HG02885 (cell line): ENCODE results near the gene PAX2.

ENCODE experiments used
- ATAC-seq: cut with Tn5 transposase; IDR thresholded peaks from one replicate; pipeline ENCODE4 v1.9.1; 2021; ENCODE audit warnings: mild to moderate bottlenecking; ENCODE audit not compliant: unreplicated experiment, poor library complexity

Gene PAX2

DNA sequence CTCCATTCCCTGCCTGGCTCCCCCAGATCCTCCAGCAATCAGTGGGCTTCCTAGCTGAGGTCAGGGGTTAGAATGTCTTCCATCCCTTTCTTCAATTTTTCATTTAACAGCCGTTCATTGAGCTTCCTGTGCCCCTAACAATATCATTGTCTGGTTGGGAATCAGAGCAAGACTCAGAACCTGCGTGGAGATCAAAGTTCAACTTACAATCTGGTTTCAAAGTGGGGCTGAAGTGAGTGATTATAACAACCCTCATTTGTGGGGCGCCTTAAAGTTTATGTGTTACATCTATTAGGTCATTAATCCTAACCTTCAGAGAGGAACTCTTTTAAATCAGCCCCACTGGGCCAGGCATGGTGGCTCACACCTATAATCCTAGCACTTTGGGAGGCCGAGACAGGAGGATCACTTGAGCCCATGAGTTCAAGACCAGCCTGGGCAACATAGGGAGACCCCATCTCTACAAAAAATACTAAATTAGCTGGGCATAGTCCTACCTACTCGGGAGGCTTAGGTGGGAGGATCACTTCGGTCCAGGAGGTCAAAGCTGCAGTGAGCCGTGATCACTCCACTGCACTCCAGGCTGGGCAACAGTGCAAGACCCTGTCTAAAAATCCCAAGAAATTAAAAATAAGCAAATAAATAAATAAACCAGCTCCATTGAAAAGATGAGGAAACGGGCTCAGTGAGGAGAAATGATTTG lies 122.0 kb downstream of the PAX2 start:
- no peak for ATAC-seq

DNA sequence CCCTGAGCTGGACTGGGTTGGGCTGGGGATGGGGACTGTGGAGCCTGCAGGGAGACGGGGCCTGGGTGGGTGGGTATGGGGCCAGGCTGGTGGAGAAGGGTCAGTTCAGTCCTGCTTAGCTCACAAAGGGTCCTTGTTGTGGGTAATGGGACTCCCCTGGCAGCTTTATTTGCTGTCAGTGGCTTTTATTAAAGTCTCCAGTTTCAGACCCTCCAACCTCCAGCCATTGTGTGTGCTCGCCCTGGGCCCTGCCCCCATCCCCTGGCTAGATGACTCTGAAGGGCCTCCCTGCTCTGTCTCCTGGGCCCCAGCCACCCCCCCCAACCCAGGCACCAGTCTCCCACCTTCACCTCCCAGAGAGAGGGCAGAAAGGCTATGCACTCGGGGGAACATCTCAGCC lies 123.0 kb downstream of the PAX2 start:
- no peak for ATAC-seq

GRCh38 chr10:100869399-100869798 lies 124.0 kb downstream of the PAX2 start:
- ATAC-seq = no peak

- ATAC-seq = no peak
Observed at GRCh38 chr10:100872034-100872791, 126.8 kb downstream of the PAX2 start.

DNA sequence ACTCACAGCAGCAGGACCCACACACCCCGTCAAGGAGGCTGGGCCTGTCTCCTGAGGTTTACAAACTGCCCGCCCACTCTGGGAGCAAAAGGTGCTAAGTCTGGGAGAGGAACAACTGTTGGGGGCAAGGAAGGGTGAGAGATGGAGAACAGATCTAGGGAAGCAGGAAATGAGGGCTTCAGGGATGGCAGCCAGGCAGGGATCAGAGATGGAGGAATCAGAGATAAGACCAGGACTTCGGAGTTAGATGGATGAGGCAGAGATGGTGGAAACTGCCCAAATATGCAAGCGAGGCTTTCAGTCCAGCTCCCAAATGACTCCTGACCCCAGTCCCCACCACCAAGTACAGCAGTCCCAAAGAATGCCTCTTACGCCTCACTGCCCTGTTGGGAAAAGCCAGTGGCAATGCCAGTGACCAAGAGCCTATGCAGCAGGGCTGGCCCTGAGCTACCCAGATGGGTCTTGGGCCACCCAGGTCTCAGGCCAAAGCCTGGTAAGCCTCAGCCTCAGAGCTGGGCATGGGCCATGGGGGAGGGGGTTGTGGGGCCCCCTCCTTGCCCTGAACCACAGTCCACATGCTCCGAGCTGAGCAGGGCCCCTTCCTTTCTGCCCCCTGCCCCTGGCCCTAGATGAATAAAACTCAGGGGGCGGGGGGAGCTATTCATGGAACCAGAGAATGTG lies 127.9 kb downstream of the PAX2 start:
- ATAC-seq = no peak

GRCh38 chr10:100873827-100874326 lies 128.5 kb downstream of the PAX2 start:
- ATAC-seq = no peak

DNA sequence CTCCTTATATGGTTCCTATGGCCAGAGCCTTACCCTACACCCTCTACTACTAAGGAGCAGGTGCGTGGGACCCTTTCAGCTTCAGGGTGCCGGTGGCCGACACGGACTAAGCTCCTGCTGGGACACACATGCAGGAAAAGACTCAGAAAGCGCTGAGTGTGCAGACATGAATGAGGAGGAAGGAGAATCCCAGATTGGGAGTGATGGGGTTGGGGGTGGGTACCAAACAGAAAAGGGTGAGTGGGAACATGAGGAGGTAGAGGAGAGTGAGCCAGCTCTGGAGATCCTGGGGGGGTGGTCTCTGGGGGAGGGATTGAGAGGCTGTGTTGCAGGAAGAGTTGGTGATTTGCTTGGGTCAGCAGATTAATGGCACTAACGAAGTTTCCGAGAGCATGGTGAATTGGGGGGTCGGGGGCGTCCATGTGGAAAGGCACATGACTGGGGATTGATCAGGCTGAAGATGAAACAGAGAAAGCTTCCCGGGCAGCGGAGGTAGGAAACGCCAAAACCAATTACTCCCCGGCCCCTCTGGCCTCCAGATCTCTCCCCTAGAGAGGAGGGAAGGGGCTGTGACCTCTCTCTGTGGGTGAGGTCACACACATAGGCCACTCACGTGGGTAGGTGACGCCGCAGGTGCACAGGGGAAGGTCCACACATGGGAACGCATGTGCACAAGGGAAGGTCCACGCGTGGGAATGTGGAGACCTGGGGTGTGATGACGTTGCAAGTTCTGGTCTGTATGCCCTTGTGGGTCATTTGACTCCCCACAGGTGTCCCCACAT lies 129.5 kb downstream of the PAX2 start:
- ATAC-seq = no peak

DNA sequence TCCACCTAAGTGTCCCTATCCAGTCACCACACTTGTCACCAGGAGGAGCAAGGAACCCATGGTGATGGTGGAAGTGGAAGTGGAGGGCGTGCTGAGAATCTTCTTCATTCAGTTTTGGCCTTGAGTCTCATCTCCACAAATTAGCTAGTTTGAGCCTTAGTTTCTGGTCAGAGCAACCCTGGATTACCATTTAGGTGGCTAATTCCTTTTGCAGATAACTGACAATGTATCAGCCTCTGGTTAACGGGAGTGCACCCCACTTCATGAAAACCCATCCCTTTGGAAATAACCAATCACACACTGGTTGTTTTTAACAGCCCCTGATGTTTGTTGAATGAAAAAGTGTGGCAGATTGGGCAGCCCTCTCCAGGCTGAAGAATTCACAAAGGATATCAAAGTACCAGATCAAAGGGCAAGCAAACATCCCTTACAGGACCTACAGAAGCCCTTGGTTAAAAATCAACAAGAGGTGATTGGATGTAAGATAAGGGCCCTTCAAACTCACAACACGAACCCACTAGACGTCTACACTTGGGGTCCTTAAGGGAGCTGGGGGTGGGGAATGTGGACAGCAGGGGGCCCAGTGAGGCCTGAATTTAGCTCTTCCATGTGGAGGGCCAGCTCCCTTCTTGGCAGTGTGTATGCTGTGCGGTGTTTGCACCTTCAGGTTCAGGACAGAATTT lies 130.2 kb downstream of the PAX2 start:
- no peak for ATAC-seq

DNA sequence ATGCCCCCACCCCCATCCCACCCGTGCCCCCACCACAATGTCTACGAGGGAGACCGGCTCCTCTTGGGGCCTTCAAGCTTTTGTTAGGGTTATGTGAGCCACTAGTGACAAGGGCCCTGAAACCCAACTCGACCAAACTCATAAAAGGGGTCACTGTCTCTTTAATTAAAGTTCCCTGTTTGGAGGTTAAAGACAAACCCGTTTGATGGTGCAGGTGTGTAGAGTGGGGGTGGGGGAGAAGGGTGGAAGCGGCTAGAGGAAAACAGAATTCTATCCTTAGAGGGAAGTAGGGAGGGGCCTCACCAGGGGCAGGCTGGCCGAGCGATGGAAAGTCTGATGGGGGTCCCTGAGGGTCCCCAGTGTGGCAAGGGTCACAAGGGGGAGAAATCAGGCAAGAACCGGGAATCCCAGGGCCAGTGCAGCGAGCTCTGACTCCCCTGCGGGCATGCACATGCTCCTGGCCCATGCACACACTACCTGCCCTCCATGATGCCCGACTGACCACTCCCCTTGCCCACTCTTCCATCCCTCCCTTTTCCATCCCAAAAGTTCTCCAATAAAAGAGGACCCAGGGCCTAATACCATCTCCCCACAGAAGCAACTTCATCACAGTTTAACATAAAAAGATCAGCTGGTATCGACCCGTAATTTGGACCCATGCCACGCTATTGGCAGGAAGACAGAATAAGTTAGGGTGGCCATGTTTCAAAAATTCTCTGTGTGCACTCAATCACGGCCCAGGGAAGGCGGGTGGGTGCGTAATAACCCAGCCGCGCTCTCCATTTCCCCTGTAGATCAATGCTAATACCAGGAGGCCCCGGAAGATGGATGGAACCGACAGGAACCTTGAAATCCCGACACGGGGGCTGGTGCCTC lies 131.4 kb downstream of the PAX2 start:
- ATAC-seq = no peak

- no peak for ATAC-seq
Observed at GRCh38 chr10:100877461-100877850, 132.1 kb downstream of the PAX2 start.

DNA sequence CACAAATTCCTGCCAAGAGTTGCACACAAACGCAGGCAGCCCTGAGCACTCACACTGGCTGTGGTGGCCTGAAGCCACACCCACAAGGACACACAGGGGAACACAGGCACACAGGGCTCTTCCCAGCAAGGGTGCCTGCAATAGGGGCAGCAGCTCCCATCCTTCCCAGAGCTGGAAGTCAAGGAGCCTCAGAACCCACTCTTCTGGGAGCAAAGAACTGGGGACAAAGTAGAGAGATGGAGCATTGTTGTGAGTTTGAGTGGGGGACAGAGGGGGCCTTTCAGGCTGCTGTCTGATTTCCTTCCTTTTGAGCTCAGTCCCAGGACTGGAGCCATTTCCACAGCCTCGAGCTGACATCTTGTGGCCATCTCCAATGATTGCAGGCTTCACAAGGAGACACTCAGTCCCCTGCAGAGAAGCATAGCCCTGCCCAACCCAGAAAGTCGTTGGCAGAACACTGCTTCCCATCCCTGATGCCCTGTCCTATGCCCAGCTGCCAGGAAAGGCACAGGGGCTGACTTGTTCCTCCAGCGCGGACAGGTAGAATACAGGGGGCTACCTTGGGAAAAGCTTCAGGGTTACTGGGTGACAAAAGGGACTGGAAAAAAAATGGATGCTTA lies 133.0 kb downstream of the PAX2 start:
- ATAC-seq = no peak
